Loucy (cell line): ENCODE results near the gene NEXN.

Experiments used
- H2AFZ ChIP-seq: fragments of 200-600 bp; sonication (generic); 2 replicates; pipeline ENCODE4 v1.6.0; 2016; ENCODE audit warnings: antibody characterized with exemption, mild to moderate bottlenecking, low read length, moderate library complexity
- H3F3A ChIP-seq: fragments of 200-600 bp; 2 replicates; pipeline ENCODE4 v1.6.0; 2016; ENCODE audit warnings: antibody characterized with exemption, low read depth, mild to moderate bottlenecking
- H3K27me3 ChIP-seq: fragments of 200-600 bp; sonication (generic); 2 replicates; pipeline ENCODE4 v1.6.1; 2014; ENCODE audit warnings: low read length, mild to moderate bottlenecking; ENCODE audit not compliant: insufficient read depth, poor library complexity, severe bottlenecking
- H3K36me3 ChIP-seq: fragments of 200-600 bp; sonication (generic); 2 replicates; pipeline ENCODE4 v1.6.1; 2016; ENCODE audit warnings: low read length; ENCODE audit not compliant: insufficient read depth
- H3K4me1 ChIP-seq: fragments of 200-600 bp; sonication (generic); 2 replicates; pipeline ENCODE4 v1.5.1; 2014; ENCODE audit warnings: low read length, mild to moderate bottlenecking; ENCODE audit not compliant: insufficient read depth, poor library complexity, severe bottlenecking
- H3K4me2 ChIP-seq: fragments of 200-600 bp; sonication (generic); 2 replicates; pipeline ENCODE4 v1.6.0; 2014; ENCODE audit warnings: antibody characterized with exemption, low read length, low read depth, mild to moderate bottlenecking; ENCODE audit not compliant: poor library complexity, severe bottlenecking
- H3K4me3 ChIP-seq: fragments of 200-600 bp; sonication (generic); 2 replicates; pipeline ENCODE4 v1.5.1; 2014; ENCODE audit warnings: low read length, mild to moderate bottlenecking, mixed read lengths; ENCODE audit not compliant: poor library complexity, severe bottlenecking
- H3K79me2 ChIP-seq: fragments of 200-600 bp; sonication (generic); 2 replicates; pipeline ENCODE4 v1.6.1; 2014; ENCODE audit warnings: low read length; ENCODE audit not compliant: insufficient read depth
- H3K9ac ChIP-seq: fragments of 200-600 bp; sonication (generic); 2 replicates; pipeline ENCODE4 v1.6.0; 2014; ENCODE audit warnings: mild to moderate bottlenecking, low read depth, low read length, moderate library complexity; ENCODE audit not compliant: poor library complexity, severe bottlenecking
- H3K9me2 ChIP-seq: fragments of 200-600 bp; sonication (generic); replicated peaks from 2 replicates; pipeline ENCODE4 v1.6.1; 2016; ENCODE audit warnings: low read depth, low read length, mixed read lengths
- H3K9me3 ChIP-seq: fragments of 200-600 bp; sonication (generic); 2 replicates; pipeline ENCODE4 v1.6.1; 2014; ENCODE audit warnings: mild to moderate bottlenecking, antibody characterized with exemption, low read length, low read depth; ENCODE audit not compliant: insufficient read depth
- H4K20me1 ChIP-seq: fragments of 200-600 bp; sonication (generic); 2 replicates; pipeline ENCODE4 v1.6.0; 2014; ENCODE audit warnings: antibody characterized with exemption, low read length, mild to moderate bottlenecking; ENCODE audit not compliant: insufficient read depth, poor library complexity, severe bottlenecking
- CTCF ChIP-seq: fragments of 200-600 bp; sonication (generic); conservative IDR thresholded peaks from 2 replicates; pipeline ENCODE4 v1.5.1; 2014; ENCODE audit warnings: mild to moderate bottlenecking, antibody characterized with exemption, low read length
- EZH2phosphoT487 ChIP-seq: fragments of 200-600 bp; IDR thresholded peaks from 2 replicates; pipeline ENCODE4 v1.6.1; 2018; ENCODE audit warnings: antibody characterized with exemption, mild to moderate bottlenecking, moderate library complexity, borderline replicate concordance

The NEXN gene

DNA sequence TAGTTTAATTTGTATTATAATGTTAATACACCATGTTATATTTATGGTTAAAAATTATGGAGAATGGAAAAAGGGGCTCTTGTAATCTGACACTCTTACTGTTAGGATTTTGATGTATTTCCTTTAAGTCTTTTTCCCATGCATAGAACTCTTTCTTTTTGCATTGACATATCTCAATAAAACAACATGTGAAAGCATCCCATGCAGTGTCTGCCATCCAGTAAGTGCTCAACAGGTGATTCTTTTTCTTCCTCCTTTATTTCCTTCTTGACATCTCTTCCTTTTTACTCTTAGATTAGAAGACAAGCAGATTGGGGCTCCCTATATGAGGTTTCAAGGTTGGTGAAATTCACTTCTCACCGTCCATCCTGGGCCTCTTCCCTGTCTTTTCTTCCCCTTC lies 2.8 kb downstream of the NEXN start:
- no peaks in the 10 kb centered on the region for H4K20me1 ChIP-seq
- H3K79me2 ChIP-seq, result no peaks in the 10 kb centered on the region
- no peaks in the 10 kb centered on the region for H3K36me3 ChIP-seq
- H3K9me3 ChIP-seq, result no peaks in the 10 kb centered on the region
- H2AFZ ChIP-seq, result no peak overlapping the region
- no peaks in the 10 kb centered on the region for H3K27me3 ChIP-seq
- no peaks in the 10 kb centered on the region for H3F3A ChIP-seq
- H3K4me2 ChIP-seq, result no peak overlapping the region
- no peak overlapping the region for H3K4me3 ChIP-seq
- H3K4me1 ChIP-seq, result no peaks in the 10 kb centered on the region
- H3K9ac ChIP-seq, result no peak overlapping the region
- TF ChIP-seq CTCF (no peak), EZH2phosphoT487 (no peak)
- no peaks in the 10 kb centered on the region for H3K9me2 ChIP-seq

GRCh38 chr1:77899647-77900320 lies 11.4 kb downstream of the NEXN start:
- TF ChIP-seq CTCF, result no peak
- Histone ChIP-seq H3K4me3 (no peak overlapping the region), H3K9me2 (no peaks in the 10 kb centered on the region), H3K9me3 (no peaks in the 10 kb centered on the region), H2AFZ (no peak overlapping the region), H3F3A (no peaks in the 10 kb centered on the region), H3K4me1 (no peaks in the 10 kb centered on the region), H3K79me2 (no peaks in the 10 kb centered on the region), H3K9ac (no peak overlapping the region), H3K4me2 (no peak overlapping the region), H3K36me3 (no peaks in the 10 kb centered on the region), H3K27me3 (no peaks in the 10 kb centered on the region), H4K20me1 (no peaks in the 10 kb centered on the region)

- TF ChIP-seq EZH2phosphoT487, result no peak
- peak; percentile 83 for TF ChIP-seq CTCF
- H2AFZ ChIP-seq, result no peak overlapping the region
Observed at GRCh38 chr1:77900687-77901293, 12.4 kb downstream of the NEXN start.

More at GRCh38 chr1:77900687-77901293, 12.4 kb downstream of the NEXN start:
- H3K9ac ChIP-seq, result no peak overlapping the region
- H3F3A ChIP-seq, result no peaks in the 10 kb centered on the region
- H3K4me1 ChIP-seq, result no peaks in the 10 kb centered on the region
- H3K4me3 ChIP-seq, result no peak overlapping the region
- no peaks in the 10 kb centered on the region for H3K27me3 ChIP-seq
- H3K79me2 ChIP-seq, result no peaks in the 10 kb centered on the region
- no peaks in the 10 kb centered on the region for H3K36me3 ChIP-seq
- no peaks in the 10 kb centered on the region for H3K9me2 ChIP-seq
- no peaks in the 10 kb centered on the region for H4K20me1 ChIP-seq
- H3K9me3 ChIP-seq, result no peaks in the 10 kb centered on the region
- no peak overlapping the region for H3K4me2 ChIP-seq
